Measurements from ENCODE around the gene ROBO1. TPM values are rescaled to one million over a fixed set of nuclear protein-coding genes. Genes with fewer than 3 reads are reported as not detected.

Gene ROBO1
- total and polyA plus RNA-seq, 2 donors (not counting 3 experiments of a cell fraction or from before 2014, with no cell fraction given): 5.9 to 14.2 TPM

GRCh38 chr3:78873641-78874040 is 894.2 kb downstream of the ROBO1 start:
- TF ChIP-seq POLR2A (IDR thresholded peaks at IDR 0.05; ENCODE audit: low read depth, low read length) (no peak), EZH2 (IDR thresholded peaks at IDR 0.05; ENCODE audit: borderline replicate concordance, low read depth, low read length, severe bottlenecking) (no peak), MAX (IDR thresholded peaks at IDR 0.05; ENCODE audit: insufficient read depth, insufficient read length) (no peak), POLR2AphosphoS5 (IDR thresholded peaks at IDR 0.05; ENCODE audit: insufficient read depth, low read depth, low read length) (no peak), CTCF (IDR thresholded peaks at IDR 0.05; ENCODE audit: extremely low read depth in 1 of 2, insufficient read depth in 1 of 2, low read depth in 1 of 2, low read length in 2 of 2) (no peak), JUN (IDR thresholded peaks at IDR 0.05; ENCODE audit: borderline replicate concordance, insufficient read depth, insufficient read length, low read depth) (no peak), GATA2 (IDR thresholded peaks at IDR 0.05; ENCODE audit: insufficient read depth, insufficient read length, low read depth, low read length) (no peak), FOS (IDR thresholded peaks at IDR 0.05; ENCODE audit: borderline replicate concordance, insufficient read depth, low read length) (no peak), MYC (IDR thresholded peaks at IDR 0.05; ENCODE audit: low read depth, low read length) (no peak)
- Histone ChIP-seq H3K4me3 (replicated peaks in 1 of 3; ENCODE audit: insufficient read depth in 1 of 3, low read depth in 1 of 3, low read length in 3 of 3) (no peak overlapping the region), H2AFZ (ENCODE audit: low read depth, low read length) (no peak overlapping the region), H3K4me1 (ENCODE audit: control insufficient read depth, extremely low read depth, insufficient read depth, low read length) (peaks cover 18% of the 10 kb centered on the region), H3K9ac (replicated peaks; ENCODE audit: extremely low read depth, insufficient read depth, low read length) (no peak overlapping the region), H3K79me2 (ENCODE audit: control insufficient read depth, insufficient read depth, low read length) (no peaks in the 10 kb centered on the region), H3K27ac (ENCODE audit: insufficient read depth, low read depth, low read length) (no peak overlapping the region), H3K9me1 (replicated peaks; ENCODE audit: control insufficient read depth, extremely low read depth, insufficient read depth, low read length) (no peaks in the 10 kb centered on the region), H3K9me3 (replicated peaks; ENCODE audit: control insufficient read depth, insufficient read depth, low read length) (no peaks in the 10 kb centered on the region), H3K4me2 (ENCODE audit: insufficient read depth, low read length) (no peak overlapping the region), H3K27me3 (ENCODE audit: control insufficient read depth in 2 of 2, insufficient read depth in 2 of 2, low read length in 2 of 2) (no peaks in the 10 kb centered on the region), H3K36me3 (ENCODE audit: control insufficient read depth in 2 of 2, extremely low read depth in 1 of 2, insufficient read depth in 2 of 2, low read length in 2 of 2) (no peaks in the 10 kb centered on the region), H4K20me1 (replicated peaks; ENCODE audit: control insufficient read depth, extremely low read depth, insufficient read depth, low read length) (no peaks in the 10 kb centered on the region)
- ChIA-PET CTCF (no interaction called here), POLR2A (no interaction called here)
- dilution Hi-C loops (cut with MboI; ENCODE audit: extremely low pct_ligation_motif_present, low sequenced_read_pairs): no loop called here
- intact Hi-C loops (cut with micrococcal nuclease): loop anchor here (5.0 kb wide), 1 partner anchor 144 kb away; no protein-coding TSS in a partner anchor
- no peak for FAIRE-seq
- peak; percentile 37 for DNase-seq (ENCODE audit: low read depth, low spot score)
- BruUV-seq (replicated peaks): no TSS peak

Data from endothelial cell of umbilical vein (primary cell).